GM12892 (cell line): ENCODE measurements around the gene ZNF438.

ENCODE experiments used
- POLR2A ChIP-seq: IDR thresholded peaks from 2 replicates; pipeline ENCODE4 v1.6.1; 2011; ENCODE audit warnings: low read depth, low read length, control low read depth
- POLR2AphosphoS5 ChIP-seq: IDR thresholded peaks from 2 replicates; pipeline ENCODE4 v1.6.1; 2011; ENCODE audit warnings: low read depth, low read length, control low read depth
- TAF1 ChIP-seq: IDR thresholded peaks from 2 replicates; pipeline ENCODE4 v1.6.1; 2011; ENCODE audit warnings: low read depth, mild to moderate bottlenecking, control low read depth, low read length, borderline replicate concordance

GRCh38 chr10:30798646-30799185 is 232.9 kb downstream of the ZNF438 start:
- TF ChIP-seq POLR2AphosphoS5, result no peak
- TF ChIP-seq POLR2A, result no peak
- no peak for TF ChIP-seq TAF1
